ENCODE measurements around the gene ROR1.

ROR1 gene

DNA sequence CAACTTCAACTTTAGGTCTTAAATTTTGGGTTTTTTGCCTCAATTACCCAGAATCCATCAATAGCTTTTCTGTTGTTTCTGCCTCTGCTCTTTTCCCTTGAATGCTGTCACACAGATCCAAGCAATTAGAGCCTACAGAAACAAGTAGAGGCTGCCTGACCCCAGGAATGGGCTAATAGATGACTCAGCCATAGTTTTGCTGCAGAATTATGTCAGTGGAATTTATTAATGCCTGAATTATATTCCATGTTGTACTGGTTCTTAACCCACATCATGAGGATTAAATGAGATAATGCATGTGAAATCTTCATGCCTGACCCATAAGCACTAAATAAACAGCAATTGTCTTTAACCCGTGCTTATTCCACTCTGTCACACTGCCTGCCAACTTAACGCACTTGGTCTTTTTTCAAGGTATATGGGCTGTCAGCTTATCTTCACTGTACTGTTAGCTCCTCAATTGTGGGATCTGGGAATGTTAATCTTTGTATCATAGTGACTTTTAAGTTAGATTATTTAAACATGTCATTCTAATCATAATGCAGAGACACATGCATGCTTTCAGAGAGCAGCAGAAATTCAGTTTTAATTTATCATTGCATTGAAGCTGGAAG lies 213.3 kb downstream of the ROR1 start:
- Histone ChIP-seq H3K27me3 (ENCODE audit: control insufficient read depth in 1 of 2, insufficient read depth in 2 of 2, low read length in 2 of 2) (no peaks in the 10 kb centered on the region), H3K36me3 (ENCODE audit: control insufficient read depth in 2 of 2, insufficient read depth in 2 of 2, low read length in 2 of 2) (no peaks in the 10 kb centered on the region), H3K4me3 (ENCODE audit: low read length in 2 of 2) (no peak overlapping the region), H3K4me1 (ENCODE audit: control insufficient read depth, insufficient read depth, low read length) (no peaks in the 10 kb centered on the region), H3K9me3 (ENCODE audit: control insufficient read depth in 2 of 2, low read length in 2 of 2) (no peaks in the 10 kb centered on the region), H3K27ac (ENCODE audit: low read length) (no peak overlapping the region), H3K9ac (ENCODE audit: low read length in 2 of 2) (no peak overlapping the region)

DNA sequence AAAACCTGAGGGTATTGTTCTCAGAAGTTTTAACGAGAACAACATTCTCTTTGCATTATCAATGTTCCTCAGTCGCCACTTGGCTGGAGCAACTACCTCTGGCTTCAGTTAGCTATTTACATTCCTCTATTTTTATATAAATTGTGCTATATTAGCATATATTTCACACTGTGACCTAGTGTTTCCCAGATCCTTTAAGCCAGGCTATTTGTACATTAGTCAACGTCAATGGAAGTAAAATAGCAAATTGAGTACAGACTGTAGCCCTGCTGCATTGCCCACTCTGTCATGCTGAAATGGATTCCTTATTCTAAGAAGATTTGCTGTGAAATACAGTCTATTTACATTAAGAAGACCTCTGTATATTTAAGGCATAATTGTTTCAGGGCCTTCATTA lies 213.8 kb downstream of the ROR1 start:
- no peak overlapping the region for H3K9ac ChIP-seq (ENCODE audit: low read length in 2 of 2)
- no peaks in the 10 kb centered on the region for H3K27me3 ChIP-seq (ENCODE audit: control insufficient read depth in 1 of 2, insufficient read depth in 2 of 2, low read length in 2 of 2)
- no peaks in the 10 kb centered on the region for H3K36me3 ChIP-seq (ENCODE audit: control insufficient read depth in 2 of 2, insufficient read depth in 2 of 2, low read length in 2 of 2)
- no peak overlapping the region for H3K27ac ChIP-seq (ENCODE audit: low read length)
- H3K4me3 ChIP-seq (ENCODE audit: low read length in 2 of 2): no peak overlapping the region
- H3K9me3 ChIP-seq (ENCODE audit: control insufficient read depth in 2 of 2, low read length in 2 of 2): no peaks in the 10 kb centered on the region
- no peaks in the 10 kb centered on the region for H3K4me1 ChIP-seq (ENCODE audit: control insufficient read depth, insufficient read depth, low read length)

DNA sequence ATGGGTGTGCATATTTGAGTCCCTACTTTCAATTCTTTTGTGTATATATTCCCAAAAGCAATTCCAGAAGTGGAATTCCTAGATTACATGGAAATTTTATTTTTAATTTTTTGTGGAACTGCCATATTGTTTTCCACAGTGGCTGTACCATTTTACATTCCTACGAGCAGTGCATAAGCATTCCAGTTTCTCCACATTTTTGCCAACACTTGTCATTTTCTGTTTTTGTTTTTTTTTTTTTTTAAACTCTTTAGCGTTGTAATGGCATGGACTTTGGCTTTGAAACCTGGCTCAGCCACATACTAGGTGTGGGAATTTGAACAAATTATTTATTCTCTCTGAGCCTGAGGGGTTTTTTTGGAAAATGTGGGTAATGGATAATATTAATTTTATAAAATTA lies 215.1 kb downstream of the ROR1 start:
- Histone ChIP-seq H3K27ac (ENCODE audit: low read length) (no peak overlapping the region), H3K4me3 (ENCODE audit: low read length in 2 of 2) (no peak overlapping the region), H3K27me3 (ENCODE audit: control insufficient read depth in 1 of 2, insufficient read depth in 2 of 2, low read length in 2 of 2) (no peaks in the 10 kb centered on the region), H3K9me3 (ENCODE audit: control insufficient read depth in 2 of 2, low read length in 2 of 2) (no peaks in the 10 kb centered on the region), H3K9ac (ENCODE audit: low read length in 2 of 2) (no peak overlapping the region), H3K4me1 (ENCODE audit: control insufficient read depth, insufficient read depth, low read length) (no peaks in the 10 kb centered on the region), H3K36me3 (ENCODE audit: control insufficient read depth in 2 of 2, insufficient read depth in 2 of 2, low read length in 2 of 2) (no peaks in the 10 kb centered on the region)

DNA sequence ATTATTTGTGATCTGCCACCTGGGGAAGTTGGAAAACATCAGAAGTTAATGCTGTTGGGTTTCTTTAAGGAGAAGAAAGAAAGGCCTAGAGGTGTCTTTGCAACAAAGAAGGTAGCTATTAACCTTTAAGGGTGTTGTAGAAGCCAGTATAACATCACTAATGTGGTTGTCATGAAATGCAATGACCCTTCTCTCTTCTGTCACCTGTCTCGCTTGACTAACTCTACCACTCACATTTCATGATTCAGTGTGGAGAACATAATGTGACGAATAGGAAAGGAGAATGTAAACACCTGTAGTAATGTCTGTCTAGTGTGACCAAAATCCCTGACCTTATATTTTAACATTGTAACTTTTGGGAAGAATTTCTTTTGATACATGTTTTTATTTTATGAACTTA lies 217.9 kb downstream of the ROR1 start:
- Histone ChIP-seq H3K27me3 (ENCODE audit: control insufficient read depth in 1 of 2, insufficient read depth in 2 of 2, low read length in 2 of 2) (no peaks in the 10 kb centered on the region), H3K36me3 (ENCODE audit: control insufficient read depth in 2 of 2, insufficient read depth in 2 of 2, low read length in 2 of 2) (no peaks in the 10 kb centered on the region), H3K9ac (ENCODE audit: low read length in 2 of 2) (no peak overlapping the region), H3K9me3 (ENCODE audit: control insufficient read depth in 2 of 2, low read length in 2 of 2) (no peaks in the 10 kb centered on the region), H3K27ac (ENCODE audit: low read length) (no peak overlapping the region), H3K4me3 (ENCODE audit: low read length in 2 of 2) (no peak overlapping the region), H3K4me1 (ENCODE audit: control insufficient read depth, insufficient read depth, low read length) (no peaks in the 10 kb centered on the region)

DNA sequence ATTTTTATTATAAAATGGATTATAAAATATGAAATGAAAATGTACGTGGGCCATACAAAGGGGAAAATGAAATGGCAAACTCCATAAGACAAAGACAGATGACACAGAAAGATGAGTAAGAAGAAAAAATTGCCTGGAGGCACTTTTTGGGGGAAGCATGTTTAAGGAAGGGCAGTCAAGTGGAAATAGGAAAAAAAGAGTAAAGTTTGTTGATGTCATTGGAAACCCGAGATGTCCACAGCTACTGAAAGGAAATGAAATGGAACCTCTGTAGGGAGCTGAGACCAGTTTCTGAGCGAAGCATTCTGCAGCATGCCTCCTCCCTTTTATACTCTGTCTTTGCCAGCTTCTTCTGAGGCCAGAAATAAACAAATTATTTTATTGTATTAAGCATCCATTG lies 226.2 kb downstream of the ROR1 start:
- Histone ChIP-seq H3K36me3 (ENCODE audit: control insufficient read depth in 2 of 2, insufficient read depth in 2 of 2, low read length in 2 of 2) (no peaks in the 10 kb centered on the region), H3K27ac (ENCODE audit: low read length) (no peak overlapping the region), H3K9ac (ENCODE audit: low read length in 2 of 2) (no peak overlapping the region), H3K27me3 (ENCODE audit: control insufficient read depth in 1 of 2, insufficient read depth in 2 of 2, low read length in 2 of 2) (no peaks in the 10 kb centered on the region), H3K9me3 (ENCODE audit: control insufficient read depth in 2 of 2, low read length in 2 of 2) (no peaks in the 10 kb centered on the region), H3K4me3 (ENCODE audit: low read length in 2 of 2) (no peak overlapping the region), H3K4me1 (ENCODE audit: control insufficient read depth, insufficient read depth, low read length) (no peaks in the 10 kb centered on the region)

DNA sequence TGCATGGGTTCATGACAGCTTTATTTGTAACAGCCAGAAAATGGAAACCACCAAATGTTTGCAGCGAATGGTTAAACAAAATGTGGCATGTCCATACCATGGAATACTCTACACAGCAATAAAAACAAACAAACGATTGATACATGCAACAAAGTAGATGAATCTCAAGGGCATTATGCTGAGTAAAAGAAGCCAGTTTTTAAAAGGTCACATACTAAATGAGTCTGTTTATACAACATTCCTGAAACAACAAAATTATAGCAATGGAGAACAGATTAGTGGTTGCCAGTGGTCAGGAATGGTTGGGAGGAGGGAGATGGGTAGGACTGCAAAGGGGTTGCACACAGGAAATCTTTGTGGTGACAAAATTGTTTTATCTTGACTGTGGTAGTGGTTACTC lies 227.2 kb downstream of the ROR1 start:
- Histone ChIP-seq H3K4me3 (ENCODE audit: low read length in 2 of 2) (no peak overlapping the region), H3K9me3 (ENCODE audit: control insufficient read depth in 2 of 2, low read length in 2 of 2) (no peaks in the 10 kb centered on the region), H3K36me3 (ENCODE audit: control insufficient read depth in 2 of 2, insufficient read depth in 2 of 2, low read length in 2 of 2) (no peaks in the 10 kb centered on the region), H3K9ac (ENCODE audit: low read length in 2 of 2) (no peak overlapping the region), H3K27ac (ENCODE audit: low read length) (no peak overlapping the region), H3K4me1 (ENCODE audit: control insufficient read depth, insufficient read depth, low read length) (no peaks in the 10 kb centered on the region), H3K27me3 (ENCODE audit: control insufficient read depth in 1 of 2, insufficient read depth in 2 of 2, low read length in 2 of 2) (no peaks in the 10 kb centered on the region)

DNA sequence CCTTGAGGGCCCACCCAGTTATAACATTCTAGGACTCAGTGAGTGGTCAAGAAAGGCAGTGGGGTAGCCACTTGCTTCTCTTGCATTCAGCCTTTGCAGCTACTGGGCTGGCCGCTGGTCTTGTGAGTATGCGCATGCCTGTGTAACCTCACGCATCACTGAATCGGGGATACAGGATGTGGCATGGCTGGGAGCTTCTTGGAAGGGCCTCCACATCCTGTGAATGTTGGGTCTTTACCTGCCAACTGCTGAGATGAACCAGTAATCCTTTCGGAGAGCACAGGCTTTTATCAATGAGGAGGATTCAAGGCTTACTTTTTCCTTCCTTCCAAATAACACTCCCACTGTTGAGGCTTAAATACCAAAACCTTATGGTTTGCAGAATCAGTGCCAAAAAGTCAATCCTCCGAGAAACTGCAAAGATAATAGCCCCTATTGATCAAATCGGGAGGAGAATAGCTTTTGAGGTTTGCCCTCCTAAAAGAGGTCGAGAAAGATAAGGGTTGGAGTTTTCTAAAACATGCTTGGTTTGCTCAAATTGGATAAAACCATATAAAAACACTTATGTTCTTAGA lies 230.7 kb downstream of the ROR1 start:
- no peaks in the 10 kb centered on the region for H3K4me1 ChIP-seq (ENCODE audit: control insufficient read depth, insufficient read depth, low read length)
- no peak overlapping the region for H3K4me3 ChIP-seq (ENCODE audit: low read length in 2 of 2)
- no peak overlapping the region for H3K27ac ChIP-seq (ENCODE audit: low read length)
- no peaks in the 10 kb centered on the region for H3K27me3 ChIP-seq (ENCODE audit: control insufficient read depth in 1 of 2, insufficient read depth in 2 of 2, low read length in 2 of 2)
- no peaks in the 10 kb centered on the region for H3K36me3 ChIP-seq (ENCODE audit: control insufficient read depth in 2 of 2, insufficient read depth in 2 of 2, low read length in 2 of 2)
- H3K9ac ChIP-seq (ENCODE audit: low read length in 2 of 2): no peak overlapping the region
- no peaks in the 10 kb centered on the region for H3K9me3 ChIP-seq (ENCODE audit: control insufficient read depth in 2 of 2, low read length in 2 of 2)

DNA sequence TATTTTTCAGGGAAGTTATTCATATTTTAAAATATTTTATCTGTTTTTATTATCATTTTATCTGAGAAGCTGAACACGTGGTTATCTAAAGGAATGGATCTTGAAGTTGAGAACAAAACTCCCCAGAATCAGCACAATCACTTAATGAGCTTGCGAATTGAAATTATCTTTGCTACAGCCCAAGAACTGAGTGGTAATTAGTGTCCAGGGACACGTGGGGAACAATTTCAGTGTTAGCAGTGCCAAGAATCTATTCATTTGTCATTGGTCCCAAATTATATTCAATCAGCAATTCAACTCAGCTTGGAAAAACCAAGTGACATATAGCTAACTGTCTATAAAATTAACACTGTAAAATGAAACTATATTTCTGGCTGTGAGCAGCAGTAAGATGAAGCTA lies 232.0 kb downstream of the ROR1 start:
- Histone ChIP-seq H3K36me3 (ENCODE audit: control insufficient read depth in 2 of 2, insufficient read depth in 2 of 2, low read length in 2 of 2) (no peaks in the 10 kb centered on the region), H3K4me3 (ENCODE audit: low read length in 2 of 2) (no peak overlapping the region), H3K27ac (ENCODE audit: low read length) (no peak overlapping the region), H3K27me3 (ENCODE audit: control insufficient read depth in 1 of 2, insufficient read depth in 2 of 2, low read length in 2 of 2) (no peaks in the 10 kb centered on the region), H3K9ac (ENCODE audit: low read length in 2 of 2) (no peak overlapping the region), H3K9me3 (ENCODE audit: control insufficient read depth in 2 of 2, low read length in 2 of 2) (no peaks in the 10 kb centered on the region), H3K4me1 (ENCODE audit: control insufficient read depth, insufficient read depth, low read length) (no peaks in the 10 kb centered on the region)

DNA sequence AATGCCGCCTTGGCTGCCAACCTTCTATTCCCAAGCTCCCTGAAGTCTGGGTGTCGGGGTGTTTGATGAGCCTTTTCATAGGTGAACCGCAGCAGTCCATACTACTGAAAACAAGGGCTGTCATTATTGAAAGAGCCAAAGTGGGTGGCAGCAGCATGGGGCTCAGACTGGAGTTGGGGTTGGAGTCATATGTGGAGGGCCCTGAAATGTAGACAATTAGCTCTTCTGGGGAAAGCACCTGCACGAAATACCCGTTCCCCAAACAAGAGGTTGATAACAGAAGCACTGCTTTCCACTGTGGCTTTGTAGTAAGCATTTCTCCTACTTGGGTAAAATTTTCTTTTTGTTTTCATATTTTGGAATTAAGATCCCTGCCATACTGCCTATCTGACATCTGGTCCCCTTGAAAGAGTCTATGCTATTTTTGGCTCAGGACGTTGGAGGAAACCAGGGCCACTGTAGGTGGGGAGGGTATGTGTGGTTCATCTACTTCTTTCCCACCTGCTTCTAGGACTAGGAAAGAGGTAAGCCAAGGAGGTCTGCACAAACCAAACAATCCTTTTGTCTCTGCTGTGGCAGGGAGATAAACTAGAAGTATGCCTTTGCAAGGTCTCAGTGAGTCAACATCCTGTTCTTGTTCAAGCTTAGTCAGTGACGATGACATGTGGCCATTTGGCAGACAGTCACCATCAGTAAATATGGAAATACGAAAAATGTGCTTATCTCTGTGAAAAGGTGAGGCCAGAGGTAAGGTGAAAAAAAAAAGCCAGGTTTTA lies 232.6 kb downstream of the ROR1 start:
- H3K9ac ChIP-seq (ENCODE audit: low read length in 2 of 2): no peak overlapping the region
- no peak overlapping the region for H3K4me3 ChIP-seq (ENCODE audit: low read length in 2 of 2)
- no peak overlapping the region for H3K27ac ChIP-seq (ENCODE audit: low read length)
- H3K4me1 ChIP-seq (ENCODE audit: control insufficient read depth, insufficient read depth, low read length): no peaks in the 10 kb centered on the region
- H3K36me3 ChIP-seq (ENCODE audit: control insufficient read depth in 2 of 2, insufficient read depth in 2 of 2, low read length in 2 of 2): no peaks in the 10 kb centered on the region
- no peaks in the 10 kb centered on the region for H3K9me3 ChIP-seq (ENCODE audit: control insufficient read depth in 2 of 2, low read length in 2 of 2)
- no peaks in the 10 kb centered on the region for H3K27me3 ChIP-seq (ENCODE audit: control insufficient read depth in 1 of 2, insufficient read depth in 2 of 2, low read length in 2 of 2)

DNA sequence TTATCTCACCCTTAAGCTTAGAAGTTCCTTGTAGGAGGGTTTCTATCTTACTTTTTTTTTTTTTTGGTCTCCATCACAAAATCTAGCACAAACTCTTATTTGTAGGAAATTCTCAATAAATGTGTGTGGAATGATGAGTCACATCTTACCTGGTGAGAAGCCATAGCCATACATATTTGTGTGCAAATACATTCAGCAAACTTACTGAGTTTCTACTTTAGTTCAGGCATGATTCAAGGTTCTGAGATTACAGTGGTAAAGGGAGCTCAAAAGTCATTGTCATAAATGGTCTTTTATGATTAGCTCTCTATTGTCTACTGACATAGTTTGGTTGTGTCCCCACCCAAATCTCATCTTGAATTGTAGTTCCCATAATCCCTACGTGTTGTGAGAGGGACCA lies 236.5 kb downstream of the ROR1 start:
- no peaks in the 10 kb centered on the region for H3K36me3 ChIP-seq (ENCODE audit: control insufficient read depth in 2 of 2, insufficient read depth in 2 of 2, low read length in 2 of 2)
- H3K9ac ChIP-seq (ENCODE audit: low read length in 2 of 2): no peak overlapping the region
- no peak overlapping the region for H3K27ac ChIP-seq (ENCODE audit: low read length)
- peaks cover 0 to 2% of the 10 kb centered on the region in 2 donors for H3K27me3 ChIP-seq (ENCODE audit: control insufficient read depth in 1 of 2, insufficient read depth in 2 of 2, low read length in 2 of 2)
- no peaks in the 10 kb centered on the region for H3K4me1 ChIP-seq (ENCODE audit: control insufficient read depth, insufficient read depth, low read length)
- no peaks in the 10 kb centered on the region for H3K9me3 ChIP-seq (ENCODE audit: control insufficient read depth in 2 of 2, low read length in 2 of 2)
- no peak overlapping the region for H3K4me3 ChIP-seq (ENCODE audit: low read length in 2 of 2)

DNA sequence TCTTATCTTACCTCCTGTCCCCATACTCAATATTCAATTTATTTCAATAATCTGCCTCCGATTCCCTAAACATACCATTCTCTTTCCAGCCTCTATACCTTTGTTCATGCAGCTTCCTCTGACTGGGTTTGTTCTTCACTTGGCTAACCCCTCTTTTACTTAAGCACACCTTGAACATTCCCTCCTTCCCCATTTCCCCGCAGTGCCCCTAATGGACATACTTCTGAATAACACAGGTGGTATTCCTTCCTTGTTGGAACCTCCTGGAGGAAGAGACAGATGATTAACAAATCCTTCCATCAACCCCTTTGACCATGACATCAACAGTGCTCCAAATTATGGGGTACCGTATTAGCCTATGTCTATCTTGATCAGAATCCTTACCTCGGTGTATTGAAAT lies 239.6 kb downstream of the ROR1 start:
- Histone ChIP-seq H3K4me1 (ENCODE audit: control insufficient read depth, insufficient read depth, low read length) (no peaks in the 10 kb centered on the region), H3K9me3 (ENCODE audit: control insufficient read depth in 2 of 2, low read length in 2 of 2) (no peaks in the 10 kb centered on the region), H3K27me3 (ENCODE audit: control insufficient read depth in 1 of 2, insufficient read depth in 2 of 2, low read length in 2 of 2) (peaks cover 0 to 2% of the 10 kb centered on the region in 2 donors), H3K36me3 (ENCODE audit: control insufficient read depth in 2 of 2, insufficient read depth in 2 of 2, low read length in 2 of 2) (no peaks in the 10 kb centered on the region), H3K4me3 (ENCODE audit: low read length in 2 of 2) (no peak overlapping the region), H3K27ac (ENCODE audit: low read length) (no peak overlapping the region), H3K9ac (ENCODE audit: low read length in 2 of 2) (no peak overlapping the region)

Data from stomach smooth muscle (tissue), 2 donors.